WTC11 (cell line): Measurements from ENCODE around the gene KRTAP2-1.

ENCODE experiments used
- ATF3 ChIP-seq: sonication (generic); formaldehyde crosslinking; conservative IDR thresholded peaks from 2 replicates; pipeline ENCODE4 v1.8.1; 2022; ENCODE audit warnings: mild to moderate bottlenecking, missing genetic modification reagents
- ETV6 ChIP-seq: sonication (generic); formaldehyde crosslinking; IDR thresholded peaks from 2 replicates; pipeline ENCODE4 v1.8.1; 2022; ENCODE audit warnings: mild to moderate bottlenecking, missing genetic modification reagents
- NFYB ChIP-seq: sonication (generic); formaldehyde crosslinking; conservative IDR thresholded peaks from 2 replicates; pipeline ENCODE4 v1.8.0; 2022; ENCODE audit warnings: low read depth, missing genetic modification reagents
- PREB ChIP-seq: sonication (generic); formaldehyde crosslinking; IDR thresholded peaks from 2 replicates; pipeline ENCODE4 v1.8.1; 2022; ENCODE audit warnings: mild to moderate bottlenecking, missing genetic modification reagents, moderate library complexity, borderline replicate concordance
- ZNF138 ChIP-seq: sonication (generic); formaldehyde crosslinking; conservative IDR thresholded peaks from 2 replicates; pipeline ENCODE4 v1.8.1; 2022; ENCODE audit warnings: mild to moderate bottlenecking, moderate library complexity, missing genetic modification reagents
- ZNF423 ChIP-seq: fragments of 250-450 bp; sonication (Bioruptor Pico); IDR thresholded peaks from 2 replicates; pipeline ENCODE4 v2.1.2; 2022; ENCODE audit warnings: mild to moderate bottlenecking, moderate library complexity
- TF ChIP-seq, protein P1 (sequence below): fragments of 200-600 bp; IDR thresholded peaks from 2 replicates; pipeline ENCODE4 v1.8.0; 2022; ENCODE audit warnings: antibody characterized with exemption

- TF ChIP-seq ATF3 (CRISPR knock-in tag) (no peak), ZNF423 (CRISPR knock-in tag) (no peak), NFYB (no peak), ZNF138 (CRISPR knock-in tag) (no peak), ETV6 (no peak), PREB (no peak)
- TF ChIP-seq, protein P1, sequence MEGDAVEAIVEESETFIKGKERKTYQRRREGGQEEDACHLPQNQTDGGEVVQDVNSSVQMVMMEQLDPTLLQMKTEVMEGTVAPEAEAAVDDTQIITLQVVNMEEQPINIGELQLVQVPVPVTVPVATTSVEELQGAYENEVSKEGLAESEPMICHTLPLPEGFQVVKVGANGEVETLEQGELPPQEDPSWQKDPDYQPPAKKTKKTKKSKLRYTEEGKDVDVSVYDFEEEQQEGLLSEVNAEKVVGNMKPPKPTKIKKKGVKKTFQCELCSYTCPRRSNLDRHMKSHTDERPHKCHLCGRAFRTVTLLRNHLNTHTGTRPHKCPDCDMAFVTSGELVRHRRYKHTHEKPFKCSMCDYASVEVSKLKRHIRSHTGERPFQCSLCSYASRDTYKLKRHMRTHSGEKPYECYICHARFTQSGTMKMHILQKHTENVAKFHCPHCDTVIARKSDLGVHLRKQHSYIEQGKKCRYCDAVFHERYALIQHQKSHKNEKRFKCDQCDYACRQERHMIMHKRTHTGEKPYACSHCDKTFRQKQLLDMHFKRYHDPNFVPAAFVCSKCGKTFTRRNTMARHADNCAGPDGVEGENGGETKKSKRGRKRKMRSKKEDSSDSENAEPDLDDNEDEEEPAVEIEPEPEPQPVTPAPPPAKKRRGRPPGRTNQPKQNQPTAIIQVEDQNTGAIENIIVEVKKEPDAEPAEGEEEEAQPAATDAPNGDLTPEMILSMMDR: no peak
Observed at GRCh38 chr17:41071606-41072360, 24.7 kb upstream of the KRTAP2-1 start.
